NCI-H1694 treated with DMSO at 0.1 percent for 48 hours (cell line): ENCODE measurements around the gene TEDDM1.

Experiments used
- DNase-seq: peaks from one replicate; lab custom pipeline; 2025; lab: John Stamatoyannopoulos, UW

The TEDDM1 gene

GRCh38 chr1:182406012-182406411, 5.5 kb upstream of the TEDDM1 start:
- no peak for DNase-seq

DNA sequence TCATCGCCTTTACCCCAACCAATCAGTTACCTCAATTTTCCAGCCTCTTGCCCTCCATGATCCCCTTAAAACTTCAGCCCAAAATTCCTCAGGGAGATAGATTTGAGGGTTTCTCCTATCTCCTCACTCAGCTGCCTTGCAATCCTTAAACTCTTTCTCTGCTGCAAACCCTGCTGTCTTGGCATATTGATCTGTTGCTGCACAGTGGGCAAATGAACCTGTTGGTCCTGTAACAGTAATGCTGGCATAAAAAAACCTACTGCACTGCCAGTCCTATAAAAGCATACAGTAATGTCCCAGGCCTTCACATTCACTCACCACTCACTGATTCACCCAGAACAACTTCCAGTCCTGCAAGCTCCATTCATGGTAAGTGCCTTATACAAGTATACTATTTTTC, 5.1 kb upstream of the TEDDM1 start:
- no peak for DNase-seq

DNA sequence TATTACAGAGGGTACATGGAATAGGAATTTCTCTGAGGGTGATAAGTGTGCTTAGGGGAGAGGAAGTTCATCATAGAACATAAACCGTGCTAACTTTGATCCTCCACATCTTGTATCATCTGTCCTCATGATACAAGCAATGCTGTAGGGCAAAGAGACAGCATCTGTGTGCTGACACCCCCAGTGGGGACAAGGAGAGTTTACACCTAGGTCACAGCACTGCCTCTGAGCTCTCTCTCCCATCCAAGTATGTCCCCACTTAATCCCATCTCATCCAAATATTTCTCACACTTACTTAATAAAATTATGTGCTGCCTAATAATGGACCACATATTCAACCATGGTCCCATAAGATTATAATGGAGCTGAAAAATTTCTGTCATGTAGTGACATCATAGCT, 4.3 kb upstream of the TEDDM1 start:
- DNase-seq, result peak; percentile 19

DNA sequence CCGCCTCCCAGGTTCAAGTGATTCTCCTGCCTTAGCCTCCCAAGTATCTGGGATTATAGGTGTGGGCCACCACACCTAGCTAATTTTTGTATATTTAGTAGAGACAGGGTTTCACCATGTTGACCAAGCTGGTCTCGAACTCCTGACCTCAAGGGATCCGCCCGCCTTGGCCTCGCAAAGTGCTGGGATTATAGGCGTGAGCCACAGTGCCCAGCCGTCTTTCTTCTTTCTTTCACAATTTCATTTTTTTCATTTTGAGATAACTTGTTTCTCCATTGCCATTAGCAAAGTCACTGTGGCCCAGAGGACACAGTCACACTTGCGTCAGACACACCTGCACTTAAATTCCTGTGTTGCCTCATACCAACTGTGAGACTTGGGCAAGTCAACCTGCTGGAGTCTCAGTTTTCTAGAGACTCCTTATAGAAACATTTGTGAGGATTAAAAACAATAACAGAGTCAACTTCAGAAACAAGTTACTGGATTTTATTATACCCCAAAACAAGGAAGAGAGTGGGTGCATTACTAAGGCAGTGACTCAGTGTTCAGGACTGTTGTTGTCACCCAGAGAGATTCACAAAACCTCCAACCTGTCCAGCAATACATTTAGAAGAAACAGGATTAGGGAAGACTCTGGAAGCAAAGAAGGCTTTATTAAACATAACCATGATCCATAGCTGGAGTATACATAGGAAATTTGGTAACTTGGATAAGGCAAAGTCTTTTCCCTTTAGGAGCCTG, 2.6 kb downstream of the TEDDM1 start:
- no peak for DNase-seq

DNA sequence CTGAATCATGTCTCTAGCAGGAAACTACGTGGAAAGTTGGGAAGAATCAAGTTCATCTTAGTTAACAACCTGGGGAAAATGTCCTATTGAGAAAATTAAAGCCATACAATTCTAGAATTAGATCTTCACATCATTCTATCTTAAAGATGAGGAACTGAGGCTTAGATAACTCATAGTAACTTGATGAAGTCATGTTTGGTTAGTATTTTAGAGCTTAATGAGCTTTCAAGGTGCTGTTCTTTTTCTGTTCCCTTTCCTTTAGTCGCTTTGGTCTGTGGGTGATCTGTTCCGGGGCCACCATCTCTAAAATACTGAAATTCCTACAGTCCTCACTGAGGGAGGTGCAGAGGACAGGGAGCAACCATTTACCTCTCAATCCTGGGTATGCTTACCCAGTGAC, 4.6 kb downstream of the TEDDM1 start:
- no peak for DNase-seq

DNA sequence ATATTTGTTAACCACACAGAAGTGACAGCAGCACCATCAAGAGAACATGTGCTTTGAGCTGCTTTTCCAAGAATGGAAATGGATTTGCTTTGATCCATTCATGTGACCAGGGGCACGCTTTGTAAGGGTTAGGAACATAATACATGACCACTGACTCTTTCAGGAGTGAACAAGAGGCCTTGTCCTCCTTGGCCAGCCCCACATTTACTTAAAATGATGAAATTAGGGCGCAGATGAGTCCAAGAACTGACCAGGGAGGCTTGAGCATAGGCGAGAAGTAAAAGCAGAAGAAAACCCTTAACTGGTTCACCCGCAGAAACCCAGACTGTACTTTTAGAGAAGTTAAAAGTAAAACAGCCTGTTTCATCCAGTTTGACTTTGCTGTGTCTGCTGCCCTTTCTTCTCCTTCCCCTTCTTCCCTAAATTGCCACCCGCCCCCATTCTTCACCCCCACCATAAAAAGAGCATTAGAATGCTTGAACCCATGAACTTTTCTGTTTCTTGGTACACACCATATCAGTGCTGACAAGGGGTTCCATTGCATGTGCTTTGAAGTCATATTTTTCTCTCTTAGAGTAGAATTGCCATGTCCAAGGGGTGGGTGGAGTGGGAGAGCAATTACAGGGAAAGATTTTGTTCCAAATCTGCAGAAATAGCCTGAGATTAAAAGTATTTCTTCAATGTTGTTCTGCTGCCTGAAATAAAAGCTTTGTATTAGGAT, 6.3 kb downstream of the TEDDM1 start:
- no peak for DNase-seq

GRCh38 chr1:182392050-182393028, 8.1 kb downstream of the TEDDM1 start:
- DNase-seq, result peak; percentile 61

- DNase-seq, result peak; percentile 87
Measured at GRCh38 chr1:182391362-182392049, 9.0 kb downstream of the TEDDM1 start, which contains the start of gene GLUL. Gene GLUL, minus strand, starts transcription at chr1:182391790. Its CDS starts 3,053 bp downstream, at chr1:182388737.

GRCh38 chr1:182391028-182391361, 9.5 kb downstream of the TEDDM1 start:
- no peak for DNase-seq

GRCh38 chr1:182389619-182390047, 10.8 kb downstream of the TEDDM1 start:
- no peak for DNase-seq

- DNase-seq, result no peak
Measured at GRCh38 chr1:182388392-182389134, 11.9 kb downstream of the TEDDM1 start.

GRCh38 chr1:182387566-182387965, 12.9 kb downstream of the TEDDM1 start:
- no peak for DNase-seq

DNA sequence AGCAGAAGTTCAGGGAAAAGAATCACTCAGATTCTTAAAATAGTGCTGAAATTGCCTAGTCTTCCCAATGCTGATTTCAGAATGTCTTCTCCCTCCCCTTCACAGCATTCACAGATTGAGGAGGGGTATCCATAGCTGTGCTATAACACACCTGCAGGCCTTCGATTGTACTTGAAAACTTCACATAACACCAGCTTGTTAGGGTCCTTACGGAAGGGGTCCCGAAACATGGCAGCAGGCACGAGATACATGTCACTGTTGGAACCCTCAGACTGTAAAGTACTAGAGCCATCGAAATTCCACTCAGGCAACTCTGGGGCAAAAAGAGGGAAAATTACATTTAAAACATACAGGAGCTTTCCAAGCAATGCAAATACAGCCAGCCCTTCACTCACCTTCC, 13.5 kb downstream of the TEDDM1 start:
- DNase-seq, result no peak

DNA sequence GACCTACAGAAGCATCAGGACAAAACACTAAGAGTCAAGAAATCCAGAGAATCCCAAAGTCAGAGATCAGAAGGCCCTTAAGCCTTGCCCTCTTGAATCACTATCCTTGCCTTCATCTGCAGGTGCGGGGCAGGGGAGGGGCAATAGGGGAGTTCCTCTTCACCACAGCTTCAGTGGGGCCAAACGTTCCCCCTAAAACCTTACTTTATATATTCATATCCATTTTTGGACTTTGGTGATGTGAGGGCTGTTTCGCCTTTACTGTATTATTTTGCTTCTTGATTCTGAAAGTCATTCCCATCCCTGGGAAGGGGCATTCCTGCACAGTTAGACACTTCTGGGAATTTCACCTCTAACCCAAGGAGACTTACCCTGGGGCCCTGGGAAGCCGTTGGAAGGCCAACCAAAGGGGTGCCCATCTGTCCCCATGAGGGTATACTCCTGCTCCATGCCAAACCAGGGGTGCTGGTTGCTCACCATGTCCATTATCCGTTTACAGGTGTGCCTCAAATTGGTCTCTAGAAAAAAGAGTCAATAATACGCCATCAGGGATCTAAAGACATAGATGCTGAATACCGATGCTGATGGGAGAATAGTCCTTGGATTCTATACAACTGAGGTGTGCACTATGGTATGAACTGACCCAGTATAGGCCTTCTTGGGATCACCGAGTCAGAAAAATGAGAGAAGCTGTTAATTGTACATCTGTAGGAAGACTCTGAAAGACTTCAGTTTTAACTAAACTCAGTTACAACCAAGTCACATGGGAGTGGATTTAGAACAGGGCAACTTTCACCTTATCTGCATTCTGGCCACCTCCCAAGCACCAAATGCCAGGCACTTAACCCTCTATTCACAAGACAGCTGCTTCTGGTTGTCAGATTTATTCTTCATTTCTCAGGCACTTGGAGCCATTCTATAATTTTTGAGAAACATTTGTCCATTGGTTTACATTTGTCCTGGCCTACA, 14.3 kb downstream of the TEDDM1 start:
- no peak for DNase-seq

DNA sequence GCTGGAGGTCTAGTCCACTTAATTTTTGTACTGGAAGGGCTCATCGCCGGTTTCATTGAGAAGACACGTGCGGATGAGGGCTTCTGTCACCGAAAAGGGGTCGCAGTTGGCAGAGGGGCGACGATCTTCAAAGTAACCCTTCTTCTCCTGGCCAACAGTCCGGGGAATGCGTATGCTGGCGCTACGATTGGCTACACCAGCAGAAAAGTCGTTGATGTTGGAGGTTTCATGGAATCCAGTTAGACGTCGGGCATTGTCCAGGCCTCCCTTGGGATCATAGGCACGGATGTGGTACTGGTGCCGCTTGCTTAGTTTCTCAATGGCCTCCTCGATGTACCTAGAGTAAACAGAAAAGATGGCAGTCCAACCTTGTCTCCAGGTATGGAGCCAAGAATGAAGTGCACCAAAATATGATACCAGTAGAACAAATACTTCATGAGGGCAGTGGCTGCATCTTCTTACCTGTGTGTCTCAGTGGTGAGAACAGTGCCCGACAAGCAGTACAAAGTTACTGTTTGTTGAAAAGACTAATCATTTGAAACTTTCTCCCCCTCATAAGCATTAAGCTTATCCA, 16.0 kb downstream of the TEDDM1 start:
- no peak for DNase-seq

GRCh38 chr1:182383934-182384333, 16.5 kb downstream of the TEDDM1 start:
- no peak for DNase-seq

- DNase-seq, result no peak
Measured at GRCh38 chr1:182383037-182383661, 17.3 kb downstream of the TEDDM1 start.

DNA sequence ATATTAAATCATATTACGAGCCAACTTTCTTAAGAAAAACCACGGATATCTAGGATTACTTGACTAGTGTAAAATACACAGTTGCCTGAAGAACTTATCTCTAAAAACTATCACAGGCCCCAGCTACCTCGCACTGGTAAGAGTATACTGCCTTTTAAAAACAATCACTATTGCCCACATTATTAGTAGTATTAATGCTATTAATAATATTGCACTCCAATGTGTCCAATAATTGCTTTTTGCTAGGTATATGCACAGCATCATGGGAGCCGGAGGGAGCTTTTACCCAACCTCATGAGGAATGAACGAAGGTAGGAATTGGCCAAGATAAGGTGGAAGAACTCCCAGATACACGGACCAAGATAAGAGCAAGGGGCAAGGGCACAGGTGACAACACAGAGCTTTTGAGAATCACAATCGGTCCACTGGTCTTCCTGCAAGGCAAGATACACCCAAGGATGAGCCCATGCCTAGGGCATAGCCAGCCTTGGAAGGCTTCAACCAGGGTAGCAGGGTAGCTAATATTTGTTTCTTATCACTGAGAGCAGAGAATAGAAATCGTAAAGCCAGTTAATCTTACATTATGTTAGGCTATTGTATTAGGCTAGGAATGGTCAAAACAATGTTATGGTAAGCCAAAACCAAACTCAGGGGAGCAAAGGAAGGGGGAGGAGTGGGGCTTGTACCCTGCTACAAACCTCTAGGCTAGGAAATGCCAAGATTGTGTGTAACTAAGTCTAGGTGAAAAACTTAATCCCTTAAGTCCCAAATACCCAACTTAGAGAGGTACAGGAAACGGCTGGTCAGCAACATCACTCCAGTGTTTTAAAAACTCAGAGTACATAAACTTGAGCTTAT, 18.3 kb downstream of the TEDDM1 start:
- no peak for DNase-seq
